ENCODE data around the gene ZRANB2.

GRCh38 chr1:71019233-71019969, 61.4 kb downstream of the ZRANB2 start:
- TF ChIP-seq GTF2E2 (tag; IDR thresholded peaks at IDR 0.05) (no peak), THAP7 (CRISPR knock-in tag; IDR thresholded peaks at IDR 0.05) (no peak), CTCF (IDR thresholded peaks at IDR 0.05 in 2 of 3, conservative IDR thresholded peaks at IDR 0.05 in 1 of 3; ENCODE audit: insufficient read depth in 2 of 3, low read depth in 1 of 3, low read length in 3 of 3) (no peak)

All from K562 (cell line).